ENCODE results near the gene PTAFR.

Gene PTAFR

GRCh38 chr1:28119556-28119955 is 56.9 kb downstream of the PTAFR start:
- Histone ChIP-seq H2AK5ac (ENCODE audit: low read length, severe bottlenecking) (no peak overlapping the region), H2BK15ac (ENCODE audit: low read depth, poor library complexity, severe bottlenecking) (no peak overlapping the region), H2BK12ac (ENCODE audit: low read length in 2 of 2) (no peak overlapping the region), H3K23ac (ENCODE audit: low read length in 2 of 2) (no peak overlapping the region), H3K4me1 (ENCODE audit: control insufficient read depth, insufficient read depth, low read depth, low read length) (no peaks in the 10 kb centered on the region), H3K27me3 (ENCODE audit: control insufficient read depth in 1 of 2, insufficient read depth in 1 of 2, low read length in 2 of 2) (no peaks in the 10 kb centered on the region), H3K4me2 (ENCODE audit: low read length, poor library complexity, severe bottlenecking) (no peak overlapping the region), H3K4me3 (ENCODE audit: insufficient read depth in 1 of 2, low read depth in 1 of 2, low read length in 2 of 2) (no peak overlapping the region), H2BK120ac (ENCODE audit: low read depth, low read length) (no peak overlapping the region), H4K8ac (ENCODE audit: low read length) (no peak overlapping the region), H2BK5ac (ENCODE audit: low read depth, low read length, poor library complexity, severe bottlenecking) (no peak overlapping the region), H2AFZ (ENCODE audit: low read depth, low read length) (no peak overlapping the region), H3K9me3 (ENCODE audit: control insufficient read depth, low read length) (no peaks in the 10 kb centered on the region), H3K14ac (ENCODE audit: low read length in 2 of 2) (no peak overlapping the region), H3K79me1 (replicated peaks; ENCODE audit: low read length, poor library complexity, severe bottlenecking) (no peaks in the 10 kb centered on the region), H3K4ac (ENCODE audit: low read depth in 1 of 2, low read length in 2 of 2) (no peak overlapping the region), H3K18ac (ENCODE audit: low read depth in 1 of 2, low read length in 2 of 2) (no peak overlapping the region), H3K9ac (ENCODE audit: low read length) (no peak overlapping the region), H3K27ac (ENCODE audit: low read length, poor library complexity, severe bottlenecking) (no peak overlapping the region), H4K91ac (ENCODE audit: low read length) (no peak overlapping the region), H3K36me3 (ENCODE audit: control insufficient read depth in 1 of 2, insufficient read depth in 2 of 2, low read depth in 1 of 2, low read length in 2 of 2) (no peaks in the 10 kb centered on the region)
- DNase-seq: no peak
- WGBS: 92% methylated on average over 2 of the region's 8 CpGs

- no peak overlapping the region for H3K9ac ChIP-seq (ENCODE audit: low read length)
Measured at GRCh38 chr1:28118640-28119307, 57.7 kb downstream of the PTAFR start.

GRCh38 chr1:28115267-28115666 is 61.2 kb downstream of the PTAFR start:
- Histone ChIP-seq H2BK120ac (ENCODE audit: low read depth, low read length) (no peak overlapping the region), H3K27me3 (ENCODE audit: control insufficient read depth in 1 of 2, insufficient read depth in 1 of 2, low read length in 2 of 2) (no peaks in the 10 kb centered on the region), H3K18ac (ENCODE audit: low read depth in 1 of 2, low read length in 2 of 2) (no peak overlapping the region), H2AFZ (ENCODE audit: low read depth, low read length) (no peak overlapping the region), H2BK15ac (ENCODE audit: low read depth, poor library complexity, severe bottlenecking) (no peak overlapping the region), H3K9me3 (ENCODE audit: control insufficient read depth, low read length) (no peaks in the 10 kb centered on the region), H2BK12ac (ENCODE audit: low read length in 2 of 2) (no peak overlapping the region), H4K91ac (ENCODE audit: low read length) (no peak overlapping the region), H3K9ac (ENCODE audit: low read length) (no peak overlapping the region), H3K4me2 (ENCODE audit: low read length, poor library complexity, severe bottlenecking) (no peak overlapping the region), H3K4me1 (ENCODE audit: control insufficient read depth, insufficient read depth, low read depth, low read length) (peaks cover 3% of the 10 kb centered on the region), H3K14ac (ENCODE audit: low read length in 2 of 2) (no peak overlapping the region), H3K36me3 (ENCODE audit: control insufficient read depth in 1 of 2, insufficient read depth in 2 of 2, low read depth in 1 of 2, low read length in 2 of 2) (no peaks in the 10 kb centered on the region), H3K23ac (ENCODE audit: low read length in 2 of 2) (no peak overlapping the region), H2AK5ac (ENCODE audit: low read length, severe bottlenecking) (no peak overlapping the region), H2BK5ac (ENCODE audit: low read depth, low read length, poor library complexity, severe bottlenecking) (no peak overlapping the region), H3K27ac (ENCODE audit: low read length, poor library complexity, severe bottlenecking) (no peak overlapping the region), H4K8ac (ENCODE audit: low read length) (no peak overlapping the region), H3K4me3 (ENCODE audit: insufficient read depth in 1 of 2, low read depth in 1 of 2, low read length in 2 of 2) (no peak overlapping the region), H3K4ac (ENCODE audit: low read depth in 1 of 2, low read length in 2 of 2) (no peak overlapping the region), H3K79me1 (replicated peaks; ENCODE audit: low read length, poor library complexity, severe bottlenecking) (no peaks in the 10 kb centered on the region)
- peak; percentile 61 for DNase-seq
- 57% methylated on average over 4 of the region's 4 CpGs for WGBS

More at GRCh38 chr1:28118640-28119307, 57.7 kb downstream of the PTAFR start:
- no peak overlapping the region for H2AK5ac ChIP-seq (ENCODE audit: low read length, severe bottlenecking)
- no peak overlapping the region for H2AFZ ChIP-seq (ENCODE audit: low read depth, low read length)
- H3K27ac ChIP-seq (ENCODE audit: low read length, poor library complexity, severe bottlenecking): no peak overlapping the region
- DNase-seq: no peak
- WGBS: 81% methylated on average over 4 of the region's 5 CpGs
- no peak overlapping the region for H3K4me2 ChIP-seq (ENCODE audit: low read length, poor library complexity, severe bottlenecking)
- no peak overlapping the region for H3K18ac ChIP-seq (ENCODE audit: low read depth in 1 of 2, low read length in 2 of 2)
- H2BK120ac ChIP-seq (ENCODE audit: low read depth, low read length): no peak overlapping the region
- H3K36me3 ChIP-seq (ENCODE audit: control insufficient read depth in 1 of 2, insufficient read depth in 2 of 2, low read depth in 1 of 2, low read length in 2 of 2): no peaks in the 10 kb centered on the region
- H3K14ac ChIP-seq (ENCODE audit: low read length in 2 of 2): no peak overlapping the region
- H3K27me3 ChIP-seq (ENCODE audit: control insufficient read depth in 1 of 2, insufficient read depth in 1 of 2, low read length in 2 of 2): no peaks in the 10 kb centered on the region
- no peak overlapping the region for H2BK15ac ChIP-seq (ENCODE audit: low read depth, poor library complexity, severe bottlenecking)
- H4K91ac ChIP-seq (ENCODE audit: low read length): no peak overlapping the region
- H4K8ac ChIP-seq (ENCODE audit: low read length): no peak overlapping the region
- H2BK5ac ChIP-seq (ENCODE audit: low read depth, low read length, poor library complexity, severe bottlenecking): no peak overlapping the region
- no peak overlapping the region for H3K23ac ChIP-seq (ENCODE audit: low read length in 2 of 2)
- no peak overlapping the region for H3K4me3 ChIP-seq (ENCODE audit: insufficient read depth in 1 of 2, low read depth in 1 of 2, low read length in 2 of 2)
- no peaks in the 10 kb centered on the region for H3K79me1 ChIP-seq (replicated peaks; ENCODE audit: low read length, poor library complexity, severe bottlenecking)
- no peaks in the 10 kb centered on the region for H3K4me1 ChIP-seq (ENCODE audit: control insufficient read depth, insufficient read depth, low read depth, low read length)
- H3K9me3 ChIP-seq (ENCODE audit: control insufficient read depth, low read length): no peaks in the 10 kb centered on the region
- H2BK12ac ChIP-seq (ENCODE audit: low read length in 2 of 2): no peak overlapping the region
- H3K4ac ChIP-seq (ENCODE audit: low read depth in 1 of 2, low read length in 2 of 2): no peak overlapping the region

- H3K4me1 ChIP-seq (ENCODE audit: control insufficient read depth, insufficient read depth, low read depth, low read length): peaks cover 3% of the 10 kb centered on the region
- no peak overlapping the region for H3K14ac ChIP-seq (ENCODE audit: low read length in 2 of 2)
- no peak overlapping the region for H3K27ac ChIP-seq (ENCODE audit: low read length, poor library complexity, severe bottlenecking)
- no peak for DNase-seq
- no peak overlapping the region for H3K4me3 ChIP-seq (ENCODE audit: insufficient read depth in 1 of 2, low read depth in 1 of 2, low read length in 2 of 2)
- H2BK15ac ChIP-seq (ENCODE audit: low read depth, poor library complexity, severe bottlenecking): no peak overlapping the region
- H4K8ac ChIP-seq (ENCODE audit: low read length): no peak overlapping the region
- H3K27me3 ChIP-seq (ENCODE audit: control insufficient read depth in 1 of 2, insufficient read depth in 1 of 2, low read length in 2 of 2): no peaks in the 10 kb centered on the region
- no peak overlapping the region for H3K23ac ChIP-seq (ENCODE audit: low read length in 2 of 2)
- H2AK5ac ChIP-seq (ENCODE audit: low read length, severe bottlenecking): no peak overlapping the region
- no peaks in the 10 kb centered on the region for H3K9me3 ChIP-seq (ENCODE audit: control insufficient read depth, low read length)
- no peak overlapping the region for H3K18ac ChIP-seq (ENCODE audit: low read depth in 1 of 2, low read length in 2 of 2)
- H3K4ac ChIP-seq (ENCODE audit: low read depth in 1 of 2, low read length in 2 of 2): no peak overlapping the region
- H3K4me2 ChIP-seq (ENCODE audit: low read length, poor library complexity, severe bottlenecking): no peak overlapping the region
- H2BK12ac ChIP-seq (ENCODE audit: low read length in 2 of 2): no peak overlapping the region
- H2BK120ac ChIP-seq (ENCODE audit: low read depth, low read length): no peak overlapping the region
- H3K79me1 ChIP-seq (replicated peaks; ENCODE audit: low read length, poor library complexity, severe bottlenecking): no peaks in the 10 kb centered on the region
- H2AFZ ChIP-seq (ENCODE audit: low read depth, low read length): no peak overlapping the region
- no peaks in the 10 kb centered on the region for H3K36me3 ChIP-seq (ENCODE audit: control insufficient read depth in 1 of 2, insufficient read depth in 2 of 2, low read depth in 1 of 2, low read length in 2 of 2)
- no peak overlapping the region for H3K9ac ChIP-seq (ENCODE audit: low read length)
- 100% methylated on average over 1 of the region's 2 CpGs for WGBS
- no peak overlapping the region for H4K91ac ChIP-seq (ENCODE audit: low read length)
- H2BK5ac ChIP-seq (ENCODE audit: low read depth, low read length, poor library complexity, severe bottlenecking): no peak overlapping the region
Measured at GRCh38 chr1:28114844-28115243, 61.6 kb downstream of the PTAFR start.
